PC-9 (cell line): ENCODE data around the gene NPPB.

ENCODE experiments used
- CTCF ChIP-seq: fragments of 200-600 bp; sonication (generic); conservative IDR thresholded peaks from 2 replicates; pipeline ENCODE4 v1.6.1; 2017; ENCODE audit warnings: mixed run types, antibody characterized with exemption, mild to moderate bottlenecking, moderate library complexity
- EZH2 ChIP-seq: fragments of 200-600 bp; sonication (generic); IDR thresholded peaks from 2 replicates; pipeline ENCODE4 v1.8.0; 2017; ENCODE audit warnings: antibody characterized with exemption, low read depth

GRCh38 chr1:11898831-11899467, 40.2 kb upstream of the NPPB start:
- TF ChIP-seq CTCF (no peak), EZH2 (no peak)
